Dendritic cell treated with granulocyte-macrophage colony-stimulating factor and Interleukin-4, amounts not matched to agents 40 ng/mL and 50 ng/mL, for 4 days (primary cell): ENCODE data around the gene TMEM242.
A peak's percentile ranks its signal among the peaks of the same experiment; 100 is the strongest.
"Not testable (repeated sequence)": the region's sequence is repeated elsewhere in the genome, so short reads cannot be mapped to it uniquely, and the experiment has no call there.

ENCODE experiments used
- H3K27ac Mint-ChIP-seq: one replicate; pipeline ENCODE4 v1.8.0; 2022; ENCODE audit warnings: mild to moderate bottlenecking, mixed read lengths
- H3K27me3 Mint-ChIP-seq: one replicate; pipeline ENCODE4 v1.8.0; 2022; ENCODE audit warnings: mild to moderate bottlenecking, mixed read lengths
- H3K36me3 Mint-ChIP-seq: one replicate; pipeline ENCODE4 v1.8.0; 2022; ENCODE audit warnings: low read depth, mixed read lengths
- H3K4me1 Mint-ChIP-seq: one replicate; pipeline ENCODE4 v1.8.0; 2022; ENCODE audit warnings: low read depth, mixed read lengths
- H3K4me3 Mint-ChIP-seq: one replicate; pipeline ENCODE4 v1.8.0; 2022; ENCODE audit warnings: mild to moderate bottlenecking, moderate library complexity, mixed read lengths
- H3K9me3 Mint-ChIP-seq: one replicate; pipeline ENCODE4 v1.8.0; 2022; ENCODE audit warnings: mixed read lengths
- intact Hi-C: fragments of 100-400 bp; cut with micrococcal nuclease; formaldehyde crosslinking; loops from one replicate; pipeline ENCODE4 v1.15.0; 2022

The TMEM242 gene

DNA sequence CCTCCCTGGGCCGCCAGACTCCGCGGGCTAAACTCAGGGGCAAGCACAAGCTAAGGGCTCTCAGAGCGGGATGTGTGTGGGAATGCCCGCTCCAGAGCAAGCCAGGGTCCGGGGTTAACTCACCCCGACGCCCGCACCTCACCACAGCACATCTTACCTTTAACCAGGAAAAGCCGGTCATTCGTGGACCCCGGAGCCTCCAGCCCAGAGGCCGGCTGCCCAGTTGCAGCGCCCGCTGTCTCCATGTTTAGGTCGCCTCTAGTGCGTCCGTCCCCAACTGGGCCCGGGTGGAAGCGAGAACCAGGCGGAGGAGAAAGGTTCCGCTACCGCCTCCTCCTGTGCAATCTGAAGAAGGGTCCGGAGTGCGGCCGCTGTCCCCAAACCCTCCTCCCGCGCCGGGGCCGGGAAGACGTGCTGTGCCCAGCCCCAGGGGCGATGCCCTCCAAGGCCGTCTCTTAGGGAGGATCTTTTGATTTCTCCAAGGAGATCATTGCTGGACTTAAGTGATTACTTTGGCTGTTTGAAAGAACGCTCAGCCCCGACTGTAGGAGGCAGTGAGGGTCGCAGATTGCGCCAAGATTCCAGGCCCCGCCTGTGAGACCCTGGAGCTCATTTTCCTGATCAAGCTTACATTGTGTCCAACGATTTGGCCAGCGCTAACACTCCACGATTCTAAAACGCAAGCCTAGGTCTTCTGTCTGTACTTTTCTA, at the start of gene TMEM242:
TMEM242 (minus strand) TSS at position 265 of the 711 bp plus-strand sequence; CDS start at position 245, 20 bp downstream.
- no peaks in the 10 kb centered on the region for H3K9me3 Mint-ChIP-seq
- peaks cover 21% of the 10 kb centered on the region for H3K36me3 Mint-ChIP-seq
- peak within 1 kb of the TSS; percentile 96 for H3K4me3 Mint-ChIP-seq
- H3K27me3 Mint-ChIP-seq, result peaks cover 13% of the 10 kb centered on the region
- peak within 1 kb of the TSS; percentile 99 for H3K27ac Mint-ChIP-seq
- peaks cover 8% of the 10 kb centered on the region for H3K4me1 Mint-ChIP-seq
- intact Hi-C loops, result loop anchor here (2.0 kb wide), 1 partner anchor 57 kb away; the partner anchor contains the start of gene ZDHHC14

DNA sequence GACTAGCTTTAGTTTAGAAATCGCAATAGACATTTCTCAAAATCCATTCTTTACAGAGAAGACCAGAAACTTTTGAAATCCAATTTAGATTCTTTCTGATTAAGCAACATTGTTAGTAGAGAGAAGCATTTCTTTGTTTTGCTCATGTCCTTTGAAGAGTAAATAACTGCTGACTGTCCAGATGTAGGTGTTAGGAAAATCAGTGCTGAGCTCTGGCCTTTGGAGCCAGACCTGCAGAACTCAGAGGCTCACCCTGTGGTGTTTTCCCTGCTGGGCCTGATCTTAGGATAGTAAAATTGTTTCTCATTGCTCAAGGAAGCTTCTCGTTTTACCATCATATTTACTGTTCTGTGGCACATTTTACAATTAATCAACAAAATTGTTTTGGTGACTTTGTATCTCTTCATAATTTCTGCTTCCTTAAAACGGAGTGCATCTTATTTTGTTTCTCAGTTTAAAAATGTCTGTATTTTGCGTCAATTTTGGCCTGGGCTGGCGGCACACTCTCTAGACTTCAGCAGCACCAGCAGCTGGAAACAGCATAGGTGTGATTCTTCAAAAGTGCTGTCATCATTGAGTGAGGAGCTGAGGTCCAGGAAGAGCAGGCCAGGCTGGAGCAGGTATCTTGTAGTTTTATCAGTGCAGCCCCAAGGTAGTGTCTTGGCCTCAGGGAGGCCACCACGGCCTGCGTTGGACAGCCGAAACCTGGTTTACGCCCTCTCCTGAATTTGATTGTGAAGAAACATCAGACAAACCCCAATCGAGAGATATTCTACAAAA, 49.4 kb upstream of the TMEM242 start:
- H3K27ac Mint-ChIP-seq, result no peak overlapping the region
- H3K4me1 Mint-ChIP-seq, result peaks cover 9% of the 10 kb centered on the region
- no peaks in the 10 kb centered on the region for H3K36me3 Mint-ChIP-seq
- intact Hi-C loops, result no loop called here
- H3K4me3 Mint-ChIP-seq, result no peak overlapping the region
- no peaks in the 10 kb centered on the region for H3K9me3 Mint-ChIP-seq
- peaks cover 24% of the 10 kb centered on the region for H3K27me3 Mint-ChIP-seq

DNA sequence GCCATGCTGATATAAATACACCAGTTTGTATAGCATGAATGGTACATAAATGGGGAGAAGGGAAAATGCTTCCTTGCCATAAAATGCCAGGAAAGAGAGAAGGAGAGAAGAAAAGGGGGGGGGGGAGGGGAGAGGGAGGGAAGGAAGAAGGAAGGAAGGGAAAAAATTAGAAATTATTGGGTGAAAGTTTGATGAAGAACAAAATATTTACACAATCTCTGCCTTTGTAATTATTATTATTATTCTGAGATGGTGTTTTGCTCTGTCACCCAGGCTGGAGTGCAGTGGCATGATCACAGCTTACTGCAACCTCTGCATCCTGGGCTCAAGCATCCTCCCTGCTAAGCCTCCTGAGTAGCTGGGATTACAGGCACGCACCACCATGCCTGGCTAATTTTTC, 47.4 kb upstream of the TMEM242 start:
- Mint-ChIP-seq H3K4me1 (peaks cover 9% of the 10 kb centered on the region), H3K9me3 (no peaks in the 10 kb centered on the region), H3K27me3 (peaks cover 29% of the 10 kb centered on the region), H3K4me3 (no peak overlapping the region), H3K27ac (no peak overlapping the region), H3K36me3 (no peaks in the 10 kb centered on the region)
- intact Hi-C loops, result no loop called here

DNA sequence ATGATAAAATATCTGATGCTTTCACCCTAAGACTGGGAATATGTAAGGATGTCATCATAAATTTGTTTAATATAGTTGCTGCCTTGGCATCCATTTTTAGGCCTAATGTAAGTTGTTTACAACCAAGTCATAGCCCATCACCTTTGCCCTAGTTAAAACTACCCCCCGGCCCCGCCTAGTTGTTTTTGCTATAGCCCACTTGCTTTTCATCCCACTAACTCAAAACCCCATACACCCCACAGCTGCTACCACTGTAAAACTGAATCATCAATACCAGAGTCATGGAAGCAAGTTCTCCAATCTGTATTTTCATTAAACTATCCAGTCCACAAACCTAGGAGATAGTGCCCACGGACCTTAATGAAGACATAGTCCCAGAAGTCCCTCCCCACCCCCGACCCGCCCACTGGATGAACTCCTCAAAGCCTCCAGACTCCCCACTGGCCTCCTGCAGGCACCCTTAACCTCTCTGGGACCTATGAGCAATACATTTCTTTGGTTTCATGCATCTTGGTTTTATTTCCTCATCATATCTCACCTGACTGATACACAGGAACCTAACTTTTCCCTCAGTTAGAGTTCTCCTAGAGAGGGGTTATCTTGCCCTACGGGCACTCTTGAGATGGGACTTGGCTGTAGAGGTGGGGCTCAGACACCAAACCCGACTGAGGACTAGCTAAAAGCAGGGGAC, 45.2 kb upstream of the TMEM242 start:
- Mint-ChIP-seq H3K27me3 (peaks cover 24% of the 10 kb centered on the region), H3K4me1 (peaks cover 9% of the 10 kb centered on the region), H3K27ac (no peak overlapping the region), H3K4me3 (no peak overlapping the region), H3K36me3 (no peaks in the 10 kb centered on the region), H3K9me3 (no peaks in the 10 kb centered on the region)
- intact Hi-C loops, result no loop called here

DNA sequence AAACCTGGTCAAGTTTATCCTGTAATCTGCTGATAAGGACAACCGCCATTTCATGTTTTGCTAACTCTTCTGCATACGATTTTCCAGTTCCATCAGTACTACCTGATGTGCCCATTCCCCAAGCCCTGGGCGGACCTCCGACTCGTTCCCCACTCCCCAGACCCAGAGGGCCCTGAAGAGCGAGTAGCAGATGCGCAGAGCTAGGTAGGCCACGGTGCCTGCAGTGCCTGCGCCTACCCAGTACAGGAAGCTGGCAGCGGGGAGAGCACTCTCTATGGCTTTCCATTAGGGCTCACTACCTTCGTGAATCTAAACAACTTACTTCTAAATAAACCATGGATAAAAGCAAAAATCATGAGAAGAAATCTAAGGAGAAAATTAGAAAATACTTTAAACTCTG, 43.3 kb upstream of the TMEM242 start:
- H3K27me3 Mint-ChIP-seq, result peaks cover 18% of the 10 kb centered on the region
- no peaks in the 10 kb centered on the region for H3K9me3 Mint-ChIP-seq
- peaks cover 9% of the 10 kb centered on the region for H3K4me1 Mint-ChIP-seq
- intact Hi-C loops, result no loop called here
- no peak overlapping the region for H3K4me3 Mint-ChIP-seq
- no peak overlapping the region for H3K27ac Mint-ChIP-seq
- H3K36me3 Mint-ChIP-seq, result no peaks in the 10 kb centered on the region

DNA sequence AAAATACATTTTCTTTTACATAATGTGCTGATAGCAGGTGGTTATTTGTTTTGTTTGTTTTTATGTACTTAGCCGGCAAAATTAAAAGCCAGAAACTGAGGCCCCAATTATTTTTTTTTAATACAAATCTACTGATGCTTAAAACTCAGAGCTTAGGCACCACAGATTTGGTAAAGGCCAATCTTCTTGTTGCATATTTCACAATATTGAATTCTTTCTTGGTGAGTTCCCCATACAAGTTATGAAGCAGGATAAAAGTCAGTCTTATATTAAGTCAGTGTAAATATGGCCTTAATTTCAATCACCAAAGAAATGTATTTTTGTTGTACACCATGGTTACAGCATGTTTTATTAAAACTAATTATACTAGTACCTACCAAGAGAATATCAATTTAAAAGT, 41.4 kb upstream of the TMEM242 start:
- H3K27me3 Mint-ChIP-seq, result peaks cover 6% of the 10 kb centered on the region
- no peaks in the 10 kb centered on the region for H3K36me3 Mint-ChIP-seq
- H3K4me3 Mint-ChIP-seq, result no peak overlapping the region
- intact Hi-C loops, result no loop called here
- no peak overlapping the region for H3K27ac Mint-ChIP-seq
- no peaks in the 10 kb centered on the region for H3K9me3 Mint-ChIP-seq
- peaks cover 6% of the 10 kb centered on the region for H3K4me1 Mint-ChIP-seq

DNA sequence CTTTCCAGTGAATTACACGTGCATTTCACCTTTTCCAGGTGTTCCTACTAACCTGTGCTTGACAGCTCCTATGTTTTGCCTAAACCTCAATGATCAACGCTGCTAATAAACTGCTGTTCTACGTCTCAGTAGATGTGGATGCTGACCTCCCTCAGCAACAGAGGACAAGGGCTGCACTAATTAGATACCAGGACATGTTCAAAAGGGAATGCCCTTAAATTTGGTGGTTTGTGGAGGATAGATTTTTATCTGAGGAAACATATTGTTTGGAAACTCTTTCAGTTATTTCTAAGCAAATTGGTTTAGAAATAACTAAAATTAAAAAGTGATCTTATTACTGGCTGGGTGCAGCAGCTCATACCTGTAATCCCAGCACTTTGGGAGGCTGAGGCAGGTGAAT, 38.6 kb upstream of the TMEM242 start:
- Mint-ChIP-seq H3K4me3 (no peak overlapping the region), H3K4me1 (no peaks in the 10 kb centered on the region), H3K27me3 (peaks cover 8% of the 10 kb centered on the region), H3K27ac (no peak overlapping the region), H3K9me3 (no peaks in the 10 kb centered on the region), H3K36me3 (no peaks in the 10 kb centered on the region)
- intact Hi-C loops, result no loop called here

DNA sequence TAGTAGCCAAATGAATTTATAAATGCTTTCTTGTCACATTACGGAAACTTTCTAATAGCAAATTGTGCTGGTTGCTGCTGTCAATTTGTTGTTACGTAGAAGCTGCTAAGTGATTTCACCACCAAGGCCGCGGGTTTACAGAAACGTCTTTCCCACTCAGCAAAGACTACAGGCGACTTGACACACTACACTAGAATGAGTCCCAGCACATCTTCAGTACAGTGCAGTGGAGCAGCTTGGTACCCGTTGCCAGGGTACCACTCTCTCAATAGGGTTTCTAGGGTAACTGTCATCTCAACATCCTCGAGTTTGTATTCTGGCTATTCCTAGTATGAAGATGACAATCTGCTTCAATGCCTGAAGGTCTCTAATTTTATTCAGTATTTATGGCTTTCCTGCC, 35.0 kb upstream of the TMEM242 start:
- H3K27ac Mint-ChIP-seq, result no peak overlapping the region
- H3K9me3 Mint-ChIP-seq, result no peaks in the 10 kb centered on the region
- H3K27me3 Mint-ChIP-seq, result peaks cover 3% of the 10 kb centered on the region
- H3K36me3 Mint-ChIP-seq, result no peaks in the 10 kb centered on the region
- intact Hi-C loops, result no loop called here
- no peaks in the 10 kb centered on the region for H3K4me1 Mint-ChIP-seq
- H3K4me3 Mint-ChIP-seq, result no peak overlapping the region

DNA sequence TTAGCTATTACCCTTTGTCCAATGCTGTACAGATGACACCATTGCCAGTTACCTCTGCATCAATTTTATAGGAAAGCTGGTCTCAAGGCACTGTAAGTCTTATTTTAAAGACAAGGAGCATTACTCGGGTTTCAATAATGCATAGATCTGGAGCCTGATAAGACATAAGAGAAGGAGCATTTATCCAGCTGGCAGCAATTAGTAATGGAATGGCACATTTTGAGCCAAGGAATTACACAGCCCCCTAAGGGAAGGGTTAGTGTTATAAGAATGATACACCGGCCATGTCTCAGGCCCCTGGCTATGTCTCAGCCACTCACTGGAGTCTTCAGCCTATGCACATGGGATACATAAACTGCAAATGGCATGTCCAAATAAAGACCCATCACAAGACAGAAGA, 23.1 kb upstream of the TMEM242 start:
- Mint-ChIP-seq H3K27me3 (peaks cover 13% of the 10 kb centered on the region), H3K27ac (no peak overlapping the region)
- intact Hi-C loops, result no loop called here

DNA sequence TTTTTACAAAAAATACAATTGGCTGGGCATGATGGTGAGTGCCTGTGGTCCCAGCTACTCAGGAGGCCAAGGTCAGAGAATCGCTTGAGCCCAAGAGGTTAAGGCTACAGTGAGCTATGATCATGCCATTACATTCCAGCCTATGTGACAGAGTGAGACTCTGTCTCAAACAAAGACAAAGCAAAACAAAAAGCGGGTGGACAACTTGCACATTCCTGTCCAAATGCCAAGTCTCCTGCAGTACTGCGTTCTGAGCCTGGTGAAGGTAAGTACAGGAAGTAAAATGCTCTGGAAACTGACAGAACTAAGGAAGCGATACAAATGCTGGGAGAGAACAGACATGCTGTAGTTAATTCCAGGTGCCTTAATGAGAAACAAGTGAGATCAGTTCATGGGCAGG, 20.4 kb upstream of the TMEM242 start:
- Mint-ChIP-seq H3K36me3 (no peaks in the 10 kb centered on the region), H3K4me1 (no peaks in the 10 kb centered on the region), H3K27me3 (peaks cover 15% of the 10 kb centered on the region), H3K27ac (no peak overlapping the region), H3K4me3 (no peak overlapping the region), H3K9me3 (no peaks in the 10 kb centered on the region)
- intact Hi-C loops, result no loop called here

More for the DNA sequence above, 23.1 kb upstream of the TMEM242 start:
- H3K36me3 Mint-ChIP-seq, result no peaks in the 10 kb centered on the region
- H3K4me1 Mint-ChIP-seq, result no peaks in the 10 kb centered on the region
- H3K4me3 Mint-ChIP-seq, result no peak overlapping the region
- no peaks in the 10 kb centered on the region for H3K9me3 Mint-ChIP-seq

DNA sequence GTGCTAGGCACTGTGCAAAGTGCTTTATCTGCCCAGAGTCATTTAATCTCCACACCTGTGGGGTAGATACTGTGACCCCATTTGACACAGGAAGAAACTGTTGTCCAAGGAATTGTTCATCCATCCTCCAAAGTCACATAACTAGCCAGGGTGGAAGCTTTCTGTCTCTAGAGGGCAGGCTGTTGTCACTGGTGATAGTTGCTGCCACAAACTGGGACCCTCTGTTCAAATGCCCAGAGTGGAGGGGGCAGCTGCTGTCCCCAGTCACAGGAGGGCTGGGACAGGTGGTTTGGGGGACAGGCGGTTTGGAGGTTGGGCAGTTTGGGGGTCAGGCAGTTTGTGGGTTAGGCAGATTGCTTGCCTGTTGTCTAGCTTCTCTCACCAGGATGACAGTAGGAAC, 16.1 kb upstream of the TMEM242 start:
- no peak overlapping the region for H3K27ac Mint-ChIP-seq
- H3K4me3 Mint-ChIP-seq, result no peak overlapping the region
- peaks cover 8% of the 10 kb centered on the region for H3K27me3 Mint-ChIP-seq
- H3K9me3 Mint-ChIP-seq, result no peaks in the 10 kb centered on the region
- no peaks in the 10 kb centered on the region for H3K36me3 Mint-ChIP-seq
- intact Hi-C loops, result no loop called here
- H3K4me1 Mint-ChIP-seq, result peaks cover 5% of the 10 kb centered on the region

DNA sequence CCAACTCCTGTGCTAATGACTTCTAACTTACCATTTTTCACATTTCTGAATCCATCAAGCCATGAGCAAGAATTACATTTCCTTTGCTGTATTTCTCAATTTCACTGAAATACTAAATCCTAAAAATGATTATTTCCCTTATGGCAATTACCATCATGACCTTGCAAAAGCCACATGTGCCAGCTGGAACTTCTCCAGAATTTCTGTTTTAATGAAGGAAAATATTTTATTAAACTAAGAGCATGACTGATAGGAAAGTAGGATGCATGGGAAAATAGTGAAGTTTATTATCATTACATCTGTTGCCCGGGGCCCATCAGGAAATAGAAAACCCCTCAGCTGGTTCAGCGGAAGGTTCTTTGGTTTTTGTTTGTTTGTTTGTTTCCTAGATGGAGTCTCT, 14.4 kb upstream of the TMEM242 start:
- Mint-ChIP-seq H3K9me3 (no peaks in the 10 kb centered on the region), H3K27me3 (peaks cover 9% of the 10 kb centered on the region)
- intact Hi-C loops, result no loop called here

DNA sequence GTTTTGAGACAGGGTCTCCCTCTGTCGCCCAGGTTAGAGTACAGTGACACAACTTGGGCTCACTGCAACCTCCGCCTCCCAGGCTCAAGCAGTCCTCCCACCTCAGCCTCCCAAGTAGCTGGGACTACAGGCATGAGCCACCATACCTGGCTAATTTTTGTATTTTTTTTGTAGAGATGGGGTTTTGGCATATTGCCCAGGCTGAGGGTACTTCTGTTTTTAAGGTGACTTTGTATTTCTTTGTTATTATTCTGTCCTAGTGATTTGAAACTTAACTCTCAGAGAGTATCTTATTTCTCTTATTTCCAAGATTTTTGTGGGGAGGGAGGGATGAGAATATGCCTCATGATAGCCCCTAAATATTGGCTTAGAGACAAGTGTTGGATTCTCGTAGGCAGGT, 14.0 kb upstream of the TMEM242 start:
- H3K36me3 Mint-ChIP-seq, intact Hi-C loops, H3K4me3 Mint-ChIP-seq, H3K4me1 Mint-ChIP-seq, H3K9me3 Mint-ChIP-seq, H3K27ac Mint-ChIP-seq: not testable (repeated sequence)
- peaks cover 11% of the 10 kb centered on the region for H3K27me3 Mint-ChIP-seq

More for the DNA sequence above, 14.4 kb upstream of the TMEM242 start:
- Mint-ChIP-seq H3K36me3 (no peaks in the 10 kb centered on the region), H3K27ac (no peak overlapping the region), H3K4me1 (peaks cover 5% of the 10 kb centered on the region), H3K4me3 (no peak overlapping the region)

DNA sequence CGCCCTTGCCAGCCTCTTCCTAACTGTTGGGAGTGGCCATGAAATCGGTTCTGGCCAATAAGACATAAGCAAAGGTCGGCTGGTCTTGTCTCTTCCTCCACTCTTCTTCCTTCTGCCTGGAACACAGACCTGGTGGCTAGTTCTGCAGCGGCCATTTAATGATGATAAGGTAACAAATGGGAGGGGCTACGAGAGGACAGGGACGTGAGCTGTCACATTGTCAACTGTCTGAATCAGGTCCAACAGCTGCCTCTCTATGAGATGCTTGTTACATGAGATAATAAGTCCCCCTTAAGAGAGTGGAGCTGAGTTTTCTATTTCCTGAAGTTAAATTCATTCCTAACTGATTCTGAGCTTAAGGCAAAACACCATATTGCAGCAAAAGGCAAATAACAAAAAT, 12.5 kb upstream of the TMEM242 start:
- intact Hi-C loops, result loop anchor here (2.0 kb wide), 1 partner anchor 21 kb away; no protein-coding TSS in a partner anchor
- H3K27ac Mint-ChIP-seq, result no peak overlapping the region

More for the DNA sequence above, 12.5 kb upstream of the TMEM242 start:
- no peak overlapping the region for H3K4me3 Mint-ChIP-seq
- H3K36me3 Mint-ChIP-seq, result no peaks in the 10 kb centered on the region
- H3K4me1 Mint-ChIP-seq, result peaks cover 5% of the 10 kb centered on the region
- H3K27me3 Mint-ChIP-seq, result peaks cover 11% of the 10 kb centered on the region
- H3K9me3 Mint-ChIP-seq, result no peaks in the 10 kb centered on the region
